RPMI8226 (cell line): ENCODE data around the gene VAX1.
A peak's percentile ranks its signal among the peaks of the same experiment; 100 is the strongest.
"Not testable (repeated sequence)": the region's sequence is repeated elsewhere in the genome, so short reads cannot be mapped to it uniquely, and the experiment has no call there.

Experiments used
- DNase-seq: peaks from one replicate; pipeline ENCODE4 v3.0.0-alpha.2; 2015

VAX1 gene

GRCh38 chr10:117137911-117138642 lies at the start of gene VAX1:
Gene VAX1 (minus strand): TSS chr10:117138270. CDS start chr10:117138056, 214 bp downstream.
- no peak for DNase-seq

GRCh38 chr10:117186832-117187615 lies 49.0 kb upstream of the VAX1 start:
- peak; percentile 10 for DNase-seq

GRCh38 chr10:117185817-117186216 lies 47.7 kb upstream of the VAX1 start:
- DNase-seq = not testable (repeated sequence)

GRCh38 chr10:117184821-117185220 lies 46.8 kb upstream of the VAX1 start:
- DNase-seq = no peak

GRCh38 chr10:117184296-117184695 lies 46.2 kb upstream of the VAX1 start:
- no peak for DNase-seq

GRCh38 chr10:117178190-117178589 lies 40.1 kb upstream of the VAX1 start:
- DNase-seq = no peak

GRCh38 chr10:117175901-117176534 lies 37.9 kb upstream of the VAX1 start:
- peak; percentile 76 for DNase-seq

GRCh38 chr10:117175215-117175900 lies 37.3 kb upstream of the VAX1 start:
- DNase-seq = peak; percentile 26

GRCh38 chr10:117174439-117175214 lies 36.6 kb upstream of the VAX1 start:
- peak; percentile 86 for DNase-seq

- DNase-seq = no peak
Measured at GRCh38 chr10:117170244-117170643, 32.2 kb upstream of the VAX1 start.

- no peak for DNase-seq
Measured at GRCh38 chr10:117169480-117169879, 31.4 kb upstream of the VAX1 start.

- DNase-seq = no peak
Measured at GRCh38 chr10:117168729-117169128, 30.7 kb upstream of the VAX1 start.

GRCh38 chr10:117167789-117168674 lies 30.0 kb upstream of the VAX1 start:
- peak; percentile 50 for DNase-seq

- no peak for DNase-seq
Measured at GRCh38 chr10:117167346-117167788, 29.3 kb upstream of the VAX1 start.

- peak; percentile 51 for DNase-seq
Measured at GRCh38 chr10:117166418-117167345, 28.6 kb upstream of the VAX1 start.

GRCh38 chr10:117165538-117166417 lies 27.7 kb upstream of the VAX1 start:
- peak; percentile 57 for DNase-seq

GRCh38 chr10:117164592-117165537 lies 26.8 kb upstream of the VAX1 start:
- no peak for DNase-seq
